ENCODE results near the gene UGT3A2.

Gene UGT3A2

GRCh38 chr5:36055984-36056383 is 10.7 kb downstream of the UGT3A2 start:
- in situ Hi-C loops (cut with HindIII; ENCODE audit: low sequenced_read_pairs), result no loop called here
- TF ChIP-seq, protein P1, sequence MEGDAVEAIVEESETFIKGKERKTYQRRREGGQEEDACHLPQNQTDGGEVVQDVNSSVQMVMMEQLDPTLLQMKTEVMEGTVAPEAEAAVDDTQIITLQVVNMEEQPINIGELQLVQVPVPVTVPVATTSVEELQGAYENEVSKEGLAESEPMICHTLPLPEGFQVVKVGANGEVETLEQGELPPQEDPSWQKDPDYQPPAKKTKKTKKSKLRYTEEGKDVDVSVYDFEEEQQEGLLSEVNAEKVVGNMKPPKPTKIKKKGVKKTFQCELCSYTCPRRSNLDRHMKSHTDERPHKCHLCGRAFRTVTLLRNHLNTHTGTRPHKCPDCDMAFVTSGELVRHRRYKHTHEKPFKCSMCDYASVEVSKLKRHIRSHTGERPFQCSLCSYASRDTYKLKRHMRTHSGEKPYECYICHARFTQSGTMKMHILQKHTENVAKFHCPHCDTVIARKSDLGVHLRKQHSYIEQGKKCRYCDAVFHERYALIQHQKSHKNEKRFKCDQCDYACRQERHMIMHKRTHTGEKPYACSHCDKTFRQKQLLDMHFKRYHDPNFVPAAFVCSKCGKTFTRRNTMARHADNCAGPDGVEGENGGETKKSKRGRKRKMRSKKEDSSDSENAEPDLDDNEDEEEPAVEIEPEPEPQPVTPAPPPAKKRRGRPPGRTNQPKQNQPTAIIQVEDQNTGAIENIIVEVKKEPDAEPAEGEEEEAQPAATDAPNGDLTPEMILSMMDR (IDR thresholded peaks at IDR 0.05; ENCODE audit: low read depth, low read length, missing control alignments), result no peak
- DNase-seq (ENCODE audit: low read depth), result no peak

GRCh38 chr5:36054647-36055046 is 12.0 kb downstream of the UGT3A2 start:
- no peak overlapping the region for H3K4me3 ChIP-seq (ENCODE audit: low read depth, low read length)
- TF ChIP-seq, protein P1 (IDR thresholded peaks at IDR 0.05; ENCODE audit: low read depth, low read length, missing control alignments), result no peak
- no peak for DNase-seq (ENCODE audit: low read depth)
- in situ Hi-C loops (cut with HindIII; ENCODE audit: low sequenced_read_pairs), result no loop called here

More at GRCh38 chr5:36055984-36056383, 10.7 kb downstream of the UGT3A2 start:
- no peak overlapping the region for H3K4me3 ChIP-seq (ENCODE audit: low read depth, low read length)

DNA sequence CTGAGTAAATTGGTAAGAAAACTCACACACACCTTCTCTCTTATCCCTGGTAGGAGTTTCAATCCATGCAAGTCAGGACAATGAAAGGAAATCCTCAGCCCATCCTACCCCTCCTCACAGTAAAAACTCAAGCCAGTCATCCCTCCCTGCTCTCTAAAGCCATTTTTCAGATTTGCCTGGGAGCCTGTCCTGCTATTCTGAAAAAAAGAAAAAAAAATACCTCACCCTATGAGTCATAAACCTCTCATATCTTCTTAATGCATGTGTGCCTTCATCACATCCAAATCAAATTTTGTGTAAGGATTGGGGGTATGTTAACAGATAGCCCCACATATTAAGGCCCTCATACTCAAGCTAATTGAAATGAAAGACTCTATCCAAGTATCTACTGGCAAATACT is 14.1 kb downstream of the UGT3A2 start:
- DNase-seq (ENCODE audit: low read depth), result no peak
- TF ChIP-seq, protein P1 (IDR thresholded peaks at IDR 0.05; ENCODE audit: low read depth, low read length, missing control alignments), result no peak
- H3K4me3 ChIP-seq (ENCODE audit: low read depth, low read length), result no peak overlapping the region
- in situ Hi-C loops (cut with HindIII; ENCODE audit: low sequenced_read_pairs), result no loop called here

- DNase-seq (ENCODE audit: low read depth), result no peak
- in situ Hi-C loops (cut with HindIII; ENCODE audit: low sequenced_read_pairs), result no loop called here
- TF ChIP-seq, protein P1 (IDR thresholded peaks at IDR 0.05; ENCODE audit: low read depth, low read length, missing control alignments), result no peak
- H3K4me3 ChIP-seq (ENCODE audit: low read depth, low read length), result no peak overlapping the region
Observed at GRCh38 chr5:36049949-36050348, 16.7 kb downstream of the UGT3A2 start.

DNA sequence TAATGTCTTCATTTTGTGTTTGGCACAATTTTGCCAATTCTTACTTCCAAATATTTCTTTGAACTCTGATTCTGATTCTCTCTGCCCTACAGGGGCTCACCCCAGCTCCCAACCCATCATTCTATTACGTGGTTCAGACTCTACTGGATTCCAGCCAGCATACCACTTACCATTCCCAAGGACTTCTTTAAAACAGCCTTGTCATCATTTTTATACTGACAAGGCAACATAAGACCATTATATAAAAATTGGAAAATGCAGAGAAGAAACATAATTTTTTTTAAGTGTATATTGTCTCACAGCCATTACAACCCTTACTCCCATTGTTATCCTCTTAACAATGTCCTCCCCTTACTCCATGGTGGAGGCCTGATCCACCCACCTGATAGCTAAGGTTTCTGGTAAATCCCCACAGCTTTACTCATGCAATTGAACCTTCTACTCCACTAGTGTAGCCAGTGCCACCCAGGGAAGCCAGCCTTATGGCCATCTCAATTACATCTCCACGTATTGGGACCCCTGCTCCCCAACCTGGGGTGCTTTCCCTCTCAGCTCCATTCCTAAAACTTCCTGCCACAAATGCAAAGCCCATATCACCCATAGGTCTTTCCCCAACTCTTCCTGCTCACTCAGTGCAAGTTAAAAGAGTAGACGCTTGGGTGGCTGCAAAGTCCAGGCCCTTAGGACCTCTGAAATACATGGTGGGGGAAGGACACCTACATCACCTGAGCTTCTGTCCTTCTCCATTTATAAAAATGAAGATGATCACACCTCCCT is 19.1 kb downstream of the UGT3A2 start:
- DNase-seq (ENCODE audit: low read depth), result no peak
- TF ChIP-seq, protein P1 (IDR thresholded peaks at IDR 0.05; ENCODE audit: low read depth, low read length, missing control alignments), result no peak
- in situ Hi-C loops (cut with HindIII; ENCODE audit: low sequenced_read_pairs), result no loop called here

DNA sequence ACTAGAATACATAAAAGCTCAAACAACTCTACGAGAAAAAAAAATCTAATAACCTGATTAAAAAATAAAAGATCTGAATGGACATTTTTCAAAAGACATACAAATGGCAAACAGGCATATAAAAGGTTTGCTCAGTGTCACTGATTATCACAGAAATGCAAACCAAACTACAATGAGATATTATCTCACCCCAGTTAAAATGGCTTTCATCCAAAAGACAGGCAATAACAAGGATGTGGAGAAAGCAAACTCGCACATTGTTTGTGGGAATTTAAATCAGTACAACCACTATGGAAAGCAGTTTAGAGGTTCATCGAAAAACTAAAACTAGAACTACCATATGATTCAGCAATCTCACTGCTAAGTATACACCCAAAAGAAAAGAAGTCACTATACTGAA is 20.8 kb downstream of the UGT3A2 start:
- no peak overlapping the region for H3K4me3 ChIP-seq (ENCODE audit: low read depth, low read length)
- in situ Hi-C loops (cut with HindIII; ENCODE audit: low sequenced_read_pairs), result no loop called here
- DNase-seq (ENCODE audit: low read depth), result no peak
- TF ChIP-seq, protein P1 (IDR thresholded peaks at IDR 0.05; ENCODE audit: low read depth, low read length, missing control alignments), result no peak

More for the DNA sequence above, 19.1 kb downstream of the UGT3A2 start:
- no peak overlapping the region for H3K4me3 ChIP-seq (ENCODE audit: low read depth, low read length)
